HepG2 (cell line): ENCODE measurements around the gene AJM1. TPM values are rescaled to one million over a fixed set of nuclear protein-coding genes. Genes with fewer than 3 reads are reported as not detected.
A peak's percentile ranks its signal among the peaks of the same experiment; 100 is the strongest.

Experiments
- FOXA3 ChIP-seq: IDR thresholded peaks from 2 replicates; pipeline ENCODE4 v1.6.1; 2016; ENCODE audit warnings: missing genetic modification reagents, missing compliant biosample characterization
- KLF13 ChIP-seq: sonication (generic); formaldehyde crosslinking; IDR thresholded peaks from 2 replicates; pipeline ENCODE4 v1.4.0; 2020; ENCODE audit warnings: mild to moderate bottlenecking, missing genetic modification reagents
- NR3C1 ChIP-seq: sonication (generic); formaldehyde crosslinking; IDR thresholded peaks from 2 replicates; pipeline ENCODE4 v1.4.0; 2020; ENCODE audit warnings: missing genetic modification reagents
- SIN3B ChIP-seq: fragments of 150-350 bp; IDR thresholded peaks from 2 replicates; pipeline ENCODE4 v1.6.1; 2014; ENCODE audit warnings: low read length
- SMAD1 ChIP-seq: sonication (generic); formaldehyde crosslinking; IDR thresholded peaks from 2 replicates; pipeline ENCODE4 v1.4.0; 2020; ENCODE audit warnings: missing genetic modification reagents, low read depth, mild to moderate bottlenecking, borderline replicate concordance
- SMARCC2 ChIP-seq: fragments of 450-650 bp; IDR thresholded peaks from 2 replicates; pipeline ENCODE4 v1.6.1; 2017; ENCODE audit warnings: antibody characterized with exemption, mild to moderate bottlenecking
- SOX13 ChIP-seq, 3 experiments: fragments of 450-650 bp in 1 of 3; sonication (generic) in 1 of 3; formaldehyde crosslinking in 1 of 3; IDR thresholded peaks in 2 of 3; conservative IDR thresholded peaks in 1 of 3; 2 replicates each; pipeline versions ENCODE4 v1.5.0 to v1.6.1; 2016 to 2020; ENCODE audit warnings: antibody characterized with exemption in 1 of 3, mild to moderate bottlenecking in 1 of 3, missing compliant biosample characterization in 1 of 3, missing genetic modification reagents in 1 of 3, moderate library complexity in 1 of 3
- STAG1 ChIP-seq: sonication (generic); formaldehyde crosslinking; IDR thresholded peaks from 2 replicates; pipeline ENCODE4 v1.4.0; 2020; ENCODE audit warnings: missing genetic modification reagents
- polyA plus RNA-seq, 8 experiments: library from polyadenylated mRNA; depleted of rRNA in 3 of 8; stranded (reverse) in 7 of 8; unstranded in 1 of 8; fragments of >200 nt; fragmentation: Illumina TruSeq in 4 of 8; extraction: Trizol in 4 of 8; gene quantifications; 2 replicates each; pipeline versions ENCODE4 v1.2.1 to v1.2.3, GENCODE V29; 2011 to 2016; ENCODE audit warnings: low read depth in 4 of 8, missing spikeins in 1 of 8, mixed read lengths in 1 of 8; ENCODE audit not compliant: insufficient read depth in 1 of 8
- total RNA-seq, 5 experiments: library from RNA; depleted of rRNA; stranded (reverse); fragments of >200 nt; fragmentation: Illumina TruSeq; extraction: Trizol; gene quantifications; 2 replicates each; pipeline ENCODE4 v1.2.3, GENCODE V29; 2016; ENCODE audit warnings: low read depth in 1 of 5
- TF ChIP-seq, protein P1 (sequence below): sonication (generic); formaldehyde crosslinking; IDR thresholded peaks from 2 replicates; pipeline ENCODE4 v1.4.0; 2020; ENCODE audit warnings: missing genetic modification reagents
- TF ChIP-seq, protein P2 (sequence below): IDR thresholded peaks from 2 replicates; pipeline ENCODE4 v1.6.1; 2016; ENCODE audit warnings: mild to moderate bottlenecking
- TF ChIP-seq, protein P3 (sequence below), 2 experiments: IDR thresholded peaks; 2 replicates each; pipeline ENCODE4 v1.6.1; 2011 to 2012; ENCODE audit warnings: low read length in 2 of 2, borderline replicate concordance in 1 of 2, low read depth in 1 of 2, mild to moderate bottlenecking in 1 of 2, moderate library complexity in 1 of 2

The AJM1 gene
- total and polyA plus RNA-seq, 2 of the 13 experiments (the other 11 are each of a cell fraction or from before 2014, with no cell fraction given): 1.1 to 1.2 TPM

DNA sequence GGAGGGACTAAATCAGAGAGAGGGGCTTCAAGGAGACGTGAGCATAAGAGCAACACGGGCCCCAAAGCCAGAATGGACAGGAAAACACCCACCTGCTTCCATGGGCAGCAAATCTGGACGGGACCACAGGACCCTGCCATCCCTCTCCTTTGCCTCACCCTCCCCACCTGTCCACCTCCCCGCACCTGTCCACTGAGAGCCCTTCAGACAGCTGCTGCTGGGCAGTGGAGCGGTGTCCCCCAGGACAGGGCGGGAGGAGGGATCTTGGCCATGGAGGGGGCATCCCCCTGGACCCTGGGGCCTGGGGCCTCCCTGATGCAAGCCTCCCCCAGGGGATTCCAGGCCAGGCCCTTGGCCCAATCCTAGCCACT, 43.6 kb upstream of the AJM1 start (continued):
- no peak for TF ChIP-seq FOXA3
- 0 out of 2 replicates have a peak, but pooled peaks have one; percentile 47 for TF ChIP-seq SMAD1 (CRISPR knock-in tag)
- TF ChIP-seq, protein P1, sequence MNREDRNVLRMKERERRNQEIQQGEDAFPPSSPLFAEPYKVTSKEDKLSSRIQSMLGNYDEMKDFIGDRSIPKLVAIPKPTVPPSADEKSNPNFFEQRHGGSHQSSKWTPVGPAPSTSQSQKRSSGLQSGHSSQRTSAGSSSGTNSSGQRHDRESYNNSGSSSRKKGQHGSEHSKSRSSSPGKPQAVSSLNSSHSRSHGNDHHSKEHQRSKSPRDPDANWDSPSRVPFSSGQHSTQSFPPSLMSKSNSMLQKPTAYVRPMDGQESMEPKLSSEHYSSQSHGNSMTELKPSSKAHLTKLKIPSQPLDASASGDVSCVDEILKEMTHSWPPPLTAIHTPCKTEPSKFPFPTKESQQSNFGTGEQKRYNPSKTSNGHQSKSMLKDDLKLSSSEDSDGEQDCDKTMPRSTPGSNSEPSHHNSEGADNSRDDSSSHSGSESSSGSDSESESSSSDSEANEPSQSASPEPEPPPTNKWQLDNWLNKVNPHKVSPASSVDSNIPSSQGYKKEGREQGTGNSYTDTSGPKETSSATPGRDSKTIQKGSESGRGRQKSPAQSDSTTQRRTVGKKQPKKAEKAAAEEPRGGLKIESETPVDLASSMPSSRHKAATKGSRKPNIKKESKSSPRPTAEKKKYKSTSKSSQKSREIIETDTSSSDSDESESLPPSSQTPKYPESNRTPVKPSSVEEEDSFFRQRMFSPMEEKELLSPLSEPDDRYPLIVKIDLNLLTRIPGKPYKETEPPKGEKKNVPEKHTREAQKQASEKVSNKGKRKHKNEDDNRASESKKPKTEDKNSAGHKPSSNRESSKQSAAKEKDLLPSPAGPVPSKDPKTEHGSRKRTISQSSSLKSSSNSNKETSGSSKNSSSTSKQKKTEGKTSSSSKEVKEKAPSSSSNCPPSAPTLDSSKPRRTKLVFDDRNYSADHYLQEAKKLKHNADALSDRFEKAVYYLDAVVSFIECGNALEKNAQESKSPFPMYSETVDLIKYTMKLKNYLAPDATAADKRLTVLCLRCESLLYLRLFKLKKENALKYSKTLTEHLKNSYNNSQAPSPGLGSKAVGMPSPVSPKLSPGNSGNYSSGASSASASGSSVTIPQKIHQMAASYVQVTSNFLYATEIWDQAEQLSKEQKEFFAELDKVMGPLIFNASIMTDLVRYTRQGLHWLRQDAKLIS (CRISPR knock-in tag): no peak
- TF ChIP-seq, protein P2, sequence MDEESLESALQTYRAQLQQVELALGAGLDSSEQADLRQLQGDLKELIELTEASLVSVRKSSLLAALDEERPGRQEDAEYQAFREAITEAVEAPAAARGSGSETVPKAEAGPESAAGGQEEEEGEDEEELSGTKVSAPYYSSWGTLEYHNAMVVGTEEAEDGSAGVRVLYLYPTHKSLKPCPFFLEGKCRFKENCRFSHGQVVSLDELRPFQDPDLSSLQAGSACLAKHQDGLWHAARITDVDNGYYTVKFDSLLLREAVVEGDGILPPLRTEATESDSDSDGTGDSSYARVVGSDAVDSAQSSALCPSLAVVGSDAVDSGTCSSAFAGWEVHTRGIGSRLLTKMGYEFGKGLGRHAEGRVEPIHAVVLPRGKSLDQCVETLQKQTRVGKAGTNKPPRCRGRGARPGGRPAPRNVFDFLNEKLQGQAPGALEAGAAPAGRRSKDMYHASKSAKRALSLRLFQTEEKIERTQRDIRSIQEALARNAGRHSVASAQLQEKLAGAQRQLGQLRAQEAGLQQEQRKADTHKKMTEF (CRISPR knock-in tag): no peak
- TF ChIP-seq, protein P3, sequence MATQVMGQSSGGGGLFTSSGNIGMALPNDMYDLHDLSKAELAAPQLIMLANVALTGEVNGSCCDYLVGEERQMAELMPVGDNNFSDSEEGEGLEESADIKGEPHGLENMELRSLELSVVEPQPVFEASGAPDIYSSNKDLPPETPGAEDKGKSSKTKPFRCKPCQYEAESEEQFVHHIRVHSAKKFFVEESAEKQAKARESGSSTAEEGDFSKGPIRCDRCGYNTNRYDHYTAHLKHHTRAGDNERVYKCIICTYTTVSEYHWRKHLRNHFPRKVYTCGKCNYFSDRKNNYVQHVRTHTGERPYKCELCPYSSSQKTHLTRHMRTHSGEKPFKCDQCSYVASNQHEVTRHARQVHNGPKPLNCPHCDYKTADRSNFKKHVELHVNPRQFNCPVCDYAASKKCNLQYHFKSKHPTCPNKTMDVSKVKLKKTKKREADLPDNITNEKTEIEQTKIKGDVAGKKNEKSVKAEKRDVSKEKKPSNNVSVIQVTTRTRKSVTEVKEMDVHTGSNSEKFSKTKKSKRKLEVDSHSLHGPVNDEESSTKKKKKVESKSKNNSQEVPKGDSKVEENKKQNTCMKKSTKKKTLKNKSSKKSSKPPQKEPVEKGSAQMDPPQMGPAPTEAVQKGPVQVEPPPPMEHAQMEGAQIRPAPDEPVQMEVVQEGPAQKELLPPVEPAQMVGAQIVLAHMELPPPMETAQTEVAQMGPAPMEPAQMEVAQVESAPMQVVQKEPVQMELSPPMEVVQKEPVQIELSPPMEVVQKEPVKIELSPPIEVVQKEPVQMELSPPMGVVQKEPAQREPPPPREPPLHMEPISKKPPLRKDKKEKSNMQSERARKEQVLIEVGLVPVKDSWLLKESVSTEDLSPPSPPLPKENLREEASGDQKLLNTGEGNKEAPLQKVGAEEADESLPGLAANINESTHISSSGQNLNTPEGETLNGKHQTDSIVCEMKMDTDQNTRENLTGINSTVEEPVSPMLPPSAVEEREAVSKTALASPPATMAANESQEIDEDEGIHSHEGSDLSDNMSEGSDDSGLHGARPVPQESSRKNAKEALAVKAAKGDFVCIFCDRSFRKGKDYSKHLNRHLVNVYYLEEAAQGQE (IDR thresholded peaks at IDR 0.05; ENCODE audit: borderline replicate concordance in 1 of 2, low read depth in 1 of 2, low read length in 2 of 2): no peak
- TF ChIP-seq SIN3B: no peak
- no peak for TF ChIP-seq NR3C1 (CRISPR knock-in tag)
- no peak for TF ChIP-seq STAG1 (CRISPR knock-in tag)
- no peak for TF ChIP-seq SOX13 (IDR thresholded peaks at IDR 0.05)
- TF ChIP-seq SOX13 (CRISPR knock-in tag; conservative IDR thresholded peaks at IDR 0.05 in 1 of 2, IDR thresholded peaks at IDR 0.05 in 1 of 2): no peak
- no peak for TF ChIP-seq SMARCC2
- no peak for TF ChIP-seq KLF13 (CRISPR knock-in tag)
